Right hindlimb (tissue), 1 donor: ENCODE data around the gene LRP8.
A peak's percentile ranks its signal among the peaks of the same experiment; 100 is the strongest.

ENCODE experiments used
- DNase-seq: peaks from one replicate; pipeline ENCODE4 v3.0.0-alpha.2; 2018

The LRP8 gene

DNA sequence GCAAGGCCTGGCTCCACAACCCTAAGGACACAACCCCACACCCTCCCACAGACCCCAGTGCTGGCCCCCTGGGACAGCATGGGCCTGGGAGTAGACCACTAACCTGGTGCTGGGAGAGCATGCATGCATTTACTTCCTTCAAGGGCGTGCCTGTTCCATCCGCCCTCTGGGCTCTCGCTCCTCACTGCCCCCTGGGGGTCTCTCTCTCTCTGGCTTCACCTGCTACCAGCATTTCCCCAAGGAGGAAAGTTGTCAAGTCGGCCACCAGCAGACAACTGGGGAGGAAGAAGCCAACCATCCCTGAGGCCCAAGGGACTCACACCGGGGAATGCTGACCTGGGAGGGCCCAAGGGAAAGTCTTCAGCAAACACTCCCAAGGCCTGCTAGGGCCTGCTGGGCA lies 6.5 kb downstream of the LRP8 start:
- no peak for DNase-seq

GRCh38 chr1:53320646-53321045 lies 7.2 kb downstream of the LRP8 start:
- DNase-seq, result no peak

- no peak for DNase-seq
Measured at GRCh38 chr1:53319296-53320101, 8.4 kb downstream of the LRP8 start.

DNA sequence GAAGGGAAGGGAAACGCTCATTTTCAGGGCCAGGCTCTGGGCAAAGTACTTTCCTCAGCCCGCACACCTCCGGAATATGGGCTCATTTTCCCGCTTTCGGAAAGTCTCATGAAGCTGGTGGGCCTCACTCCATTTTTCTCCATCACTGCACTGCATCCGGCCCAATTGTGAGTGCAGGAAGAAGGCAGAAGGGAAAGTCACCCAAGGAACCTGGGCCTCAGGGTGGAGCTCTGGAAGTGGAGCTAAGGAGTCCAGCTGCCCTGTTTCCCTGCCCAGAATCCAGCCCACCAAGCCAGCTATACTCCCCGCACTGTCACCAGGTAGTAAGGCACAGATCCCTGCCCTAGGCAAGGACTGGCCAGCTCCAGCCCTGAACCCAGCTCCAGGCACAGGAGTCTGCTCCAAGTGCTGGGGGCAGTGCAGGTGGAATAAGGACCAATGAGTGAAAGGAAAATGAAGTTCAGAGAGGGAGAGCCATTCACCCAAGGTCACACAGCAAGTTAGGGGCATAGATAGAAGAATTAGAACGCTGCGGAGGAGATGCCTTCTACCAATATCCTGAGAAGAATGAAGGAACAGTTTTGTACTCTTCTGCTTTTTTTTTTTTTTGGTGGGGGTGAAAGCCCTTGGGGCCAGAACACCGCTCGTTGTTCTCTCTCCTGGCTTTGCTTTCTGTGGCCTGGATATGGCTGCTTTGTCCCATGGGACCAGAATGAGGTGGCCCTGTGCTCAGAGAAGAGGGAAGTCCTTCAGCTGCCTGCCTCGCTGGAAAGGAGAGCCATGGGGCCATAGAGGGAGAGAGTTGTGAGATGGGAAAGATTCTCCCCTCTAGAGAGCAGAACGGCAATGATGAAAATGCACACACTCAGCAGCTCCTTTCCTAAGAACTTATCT lies 10.0 kb downstream of the LRP8 start:
- no peak for DNase-seq

GRCh38 chr1:53316766-53317581 lies 10.9 kb downstream of the LRP8 start:
- peak; percentile 59 for DNase-seq

- no peak for DNase-seq
Measured at GRCh38 chr1:53316424-53316765, 11.5 kb downstream of the LRP8 start.

- peak; percentile 51 for DNase-seq
Measured at GRCh38 chr1:53315456-53316423, 12.1 kb downstream of the LRP8 start.

GRCh38 chr1:53315046-53315445 lies 12.8 kb downstream of the LRP8 start:
- no peak for DNase-seq

DNA sequence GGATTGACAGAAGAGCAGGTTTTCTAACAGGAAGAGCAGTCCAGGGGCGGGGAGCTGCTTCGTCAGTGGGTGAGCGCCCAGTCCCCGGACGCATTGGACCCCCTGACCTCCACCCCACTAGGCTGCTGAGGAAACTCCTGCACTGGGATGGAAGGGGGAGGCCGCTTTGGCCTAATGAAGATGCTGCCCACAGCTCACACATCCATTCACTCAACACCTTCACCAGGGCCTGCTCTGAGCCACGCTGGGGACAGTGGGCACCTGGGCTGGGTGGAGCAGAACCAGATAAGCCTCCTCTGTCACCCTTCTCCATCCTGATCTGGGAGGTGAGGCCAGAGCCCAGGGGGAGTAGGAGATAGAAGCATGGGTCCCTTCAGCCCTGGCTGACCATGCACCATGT lies 13.3 kb downstream of the LRP8 start:
- no peak for DNase-seq

DNA sequence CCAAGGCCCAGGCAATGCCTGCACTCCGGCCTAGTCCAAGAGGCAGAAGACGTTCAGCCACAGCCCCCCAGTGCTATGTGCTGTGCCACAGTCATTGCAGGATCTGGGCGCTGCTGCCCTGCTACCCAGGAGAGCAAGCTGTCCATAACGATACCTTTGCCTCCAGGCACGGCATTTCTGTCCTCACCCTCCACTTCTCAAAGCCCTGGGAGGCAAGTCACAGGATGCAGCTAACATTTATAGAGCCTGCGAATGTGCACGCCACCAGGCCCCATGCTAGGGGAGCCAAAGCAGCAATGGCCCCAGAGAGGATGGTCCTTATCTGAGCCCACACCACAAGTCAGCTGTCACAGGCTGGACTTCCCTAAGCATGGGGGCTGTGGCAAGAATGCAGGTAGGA lies 13.8 kb downstream of the LRP8 start:
- DNase-seq, result no peak

DNA sequence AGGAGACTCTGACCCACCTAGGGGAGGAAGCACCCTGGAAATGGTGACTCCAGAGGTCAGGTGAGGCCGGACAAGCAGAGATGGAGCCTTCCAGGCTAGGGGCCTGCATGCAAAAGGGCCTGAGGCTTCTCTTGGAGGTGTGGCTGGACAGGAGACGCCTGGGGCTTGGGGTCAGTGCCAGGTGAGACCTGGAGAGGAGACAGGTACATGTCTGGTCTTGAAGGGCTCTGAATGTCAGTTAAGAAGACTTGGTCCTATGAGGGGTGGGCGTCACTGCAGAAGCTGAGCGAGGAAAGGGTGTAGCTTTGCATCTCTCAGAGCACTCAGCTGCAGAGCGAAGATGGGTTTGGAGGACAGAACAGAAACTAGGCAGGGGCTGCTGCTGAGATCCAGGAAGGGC lies 14.3 kb downstream of the LRP8 start:
- no peak for DNase-seq

DNA sequence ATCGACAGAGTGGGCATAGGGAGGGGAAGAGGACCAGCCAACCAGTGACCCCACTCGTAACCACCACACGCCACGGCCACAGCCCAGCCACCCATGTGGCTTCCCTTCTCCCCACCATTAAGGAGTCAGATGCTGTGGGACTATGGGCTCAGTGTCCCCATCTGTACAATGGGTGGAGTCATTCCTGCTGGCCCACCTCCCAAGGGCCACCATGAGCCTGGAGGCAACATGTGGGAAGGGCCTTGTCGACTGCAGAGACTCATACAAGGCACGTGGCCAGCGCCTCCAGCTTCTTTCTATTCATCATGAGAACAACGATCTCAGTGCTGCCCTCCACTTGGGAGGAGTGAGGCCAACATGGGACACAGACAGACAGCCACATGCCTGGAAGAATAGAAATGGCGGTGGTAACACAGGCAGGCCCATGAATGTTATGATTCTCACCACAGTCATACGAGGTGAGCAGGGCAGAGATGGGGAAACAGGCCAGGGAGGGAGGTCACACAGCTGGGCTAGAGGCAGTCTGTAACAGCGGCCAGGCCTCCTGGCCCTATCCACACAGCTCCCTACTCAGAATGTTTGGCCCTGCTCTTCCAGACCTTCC lies 16.1 kb downstream of the LRP8 start:
- no peak for DNase-seq

DNA sequence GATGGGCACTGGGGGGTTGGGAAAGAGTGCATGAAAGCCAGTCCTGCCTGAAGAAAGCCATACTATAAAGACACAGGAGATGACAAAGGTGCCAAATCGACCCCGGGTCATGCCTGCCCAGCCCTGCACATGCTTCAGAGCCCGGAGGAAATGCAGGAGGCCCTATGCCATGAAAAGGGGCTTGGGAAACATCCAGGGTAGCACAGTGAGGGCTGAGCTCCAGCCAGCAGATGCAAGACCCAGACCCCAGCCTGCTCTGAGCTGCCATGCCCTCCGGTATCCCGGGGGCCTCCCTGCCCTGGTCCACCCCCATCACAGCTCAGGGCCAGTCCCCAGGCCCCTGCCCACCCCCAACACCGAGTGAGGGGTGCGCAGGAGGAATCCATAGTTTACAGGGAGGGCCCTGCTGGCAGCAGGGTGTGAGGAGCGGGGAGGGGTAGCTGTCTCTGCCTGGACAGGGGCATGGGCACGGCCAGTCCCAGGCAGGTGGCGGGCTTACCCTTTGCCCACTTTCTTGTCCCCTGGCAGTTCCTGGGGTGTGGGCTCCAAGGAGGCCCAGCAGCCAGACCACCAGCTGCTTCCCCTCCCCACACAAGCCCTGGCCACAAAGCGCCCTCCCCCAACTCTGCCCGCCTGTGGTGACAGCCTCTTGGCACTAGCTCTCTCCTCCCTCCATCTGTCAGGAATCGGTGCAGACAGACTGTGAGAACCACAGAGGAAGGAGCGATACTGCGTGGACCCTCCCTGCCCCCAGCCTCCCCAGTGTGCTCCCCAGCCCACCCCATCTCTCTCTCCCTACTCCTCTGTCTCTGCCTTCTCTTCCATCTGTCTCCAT lies 16.8 kb downstream of the LRP8 start:
- no peak for DNase-seq

- DNase-seq, result no peak
Measured at GRCh38 chr1:53309802-53310201, 18.1 kb downstream of the LRP8 start.

- no peak for DNase-seq
Measured at GRCh38 chr1:53308506-53308905, 19.4 kb downstream of the LRP8 start.

GRCh38 chr1:53307037-53307436 lies 20.8 kb downstream of the LRP8 start:
- DNase-seq, result no peak

- DNase-seq, result no peak
Measured at GRCh38 chr1:53306168-53306567, 21.7 kb downstream of the LRP8 start.

DNA sequence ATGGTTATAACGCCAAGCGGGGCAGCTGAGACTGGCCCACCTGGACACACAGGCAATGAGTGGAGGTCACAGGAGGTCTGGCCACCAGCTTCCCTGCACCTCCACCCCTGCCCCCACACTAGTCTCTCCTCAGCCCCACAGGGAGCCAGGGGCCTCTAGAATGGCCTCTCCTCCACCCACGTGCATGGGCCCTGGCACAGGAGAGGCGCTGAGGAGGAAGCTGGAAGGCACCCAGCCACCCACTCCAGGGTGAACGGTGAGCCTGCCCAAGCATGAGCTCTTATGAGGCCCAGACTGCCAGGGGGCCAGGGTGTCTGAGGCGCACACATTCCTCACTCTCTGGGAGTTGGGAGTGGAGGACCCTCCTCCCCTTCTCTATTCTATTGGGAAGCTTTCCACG lies 22.2 kb downstream of the LRP8 start:
- no peak for DNase-seq

- DNase-seq, result no peak
Measured at GRCh38 chr1:53304527-53304926, 23.3 kb downstream of the LRP8 start.

- DNase-seq, result no peak
Measured at GRCh38 chr1:53303726-53304515, 23.9 kb downstream of the LRP8 start.
